Measurements from ENCODE around the gene VEGFB. TPM values are rescaled to one million over a fixed set of nuclear protein-coding genes. Genes with fewer than 3 reads are reported as not detected.

The VEGFB gene
- total RNA-seq, 4 donors from 2014 or later: 56.1 to 75.0 (median 65.5) TPM

DNA sequence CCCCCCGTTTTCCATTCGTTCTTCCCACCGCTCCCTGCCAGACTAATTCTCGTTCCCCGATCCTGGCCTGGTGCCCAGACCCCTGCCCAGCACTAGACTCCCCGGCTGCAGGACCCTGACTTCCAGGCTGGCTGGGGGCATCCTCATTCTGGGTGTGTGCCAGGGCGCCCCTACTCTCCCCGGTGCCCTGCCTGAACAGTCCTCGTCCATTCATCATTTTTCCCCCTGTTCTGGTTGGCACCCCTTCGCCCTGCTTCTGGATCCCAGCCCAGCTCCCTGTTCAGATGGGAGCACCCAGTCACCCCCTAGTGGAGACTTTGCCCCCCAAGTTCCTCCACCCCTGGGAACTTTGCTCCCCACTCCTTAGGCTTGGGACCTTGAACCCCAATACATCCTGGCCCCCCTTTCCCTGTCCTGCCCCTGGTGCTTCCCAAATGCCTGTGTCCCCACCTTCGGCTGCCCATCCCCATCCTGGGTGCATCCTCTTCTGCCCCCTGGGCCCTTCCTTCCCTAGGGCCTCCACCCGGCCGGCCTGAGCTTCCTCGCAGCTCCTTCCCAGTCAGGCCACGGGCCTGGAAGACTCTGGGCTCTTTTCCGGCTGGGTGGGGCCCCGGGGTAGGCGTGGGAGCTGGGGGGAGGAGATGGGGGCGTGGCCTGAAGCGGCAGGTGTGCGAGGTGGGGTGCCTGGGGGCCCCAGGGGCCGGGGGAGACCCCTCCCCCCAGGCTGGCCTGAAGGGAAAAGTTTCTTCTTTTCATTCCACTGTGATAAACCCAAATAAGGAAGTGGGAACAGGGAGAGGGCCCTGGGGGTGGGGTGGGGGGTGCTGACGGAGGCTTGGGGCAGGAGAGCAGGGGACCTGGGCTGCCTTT is 17.9 kb downstream of the VEGFB start:
- peaks cover 30% of the 10 kb centered on the region for H3K36me3 ChIP-seq
- no peaks in the 10 kb centered on the region for H3K9me3 ChIP-seq
- WGBS: under 1% methylated on average over 22 of the region's 23 CpGs
- H3K27ac ChIP-seq: no peak overlapping the region
- H3K4me1 ChIP-seq: peaks cover 39% of the 10 kb centered on the region
- no peaks in the 10 kb centered on the region for H3K27me3 ChIP-seq
- no peak for TF ChIP-seq POLR2A (IDR thresholded peaks at IDR 0.05)
- no peak for DNase-seq (ENCODE audit: low spot score in 2 of 2)
- H3K4me3 ChIP-seq: peak overlapping the region; percentile 85

DNA sequence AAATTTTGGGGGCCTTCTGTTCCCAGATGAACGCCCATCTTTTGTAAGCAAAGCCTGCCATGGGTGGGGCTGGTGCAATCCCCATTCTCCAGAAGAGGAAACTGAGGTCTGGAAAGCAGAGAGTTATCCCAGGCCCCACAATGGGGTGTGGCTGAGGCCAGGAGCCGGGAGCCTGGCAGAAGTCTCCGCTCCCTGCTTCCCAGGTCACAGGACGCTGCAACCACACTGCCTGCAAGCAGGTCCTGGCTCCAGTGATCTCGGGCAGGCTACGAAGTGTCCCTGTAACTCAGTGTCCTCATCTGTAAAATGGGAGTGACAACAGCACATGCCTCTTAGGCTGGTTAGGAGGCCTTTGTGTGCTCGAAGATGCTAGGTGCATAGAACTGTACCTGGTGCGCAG is 18.7 kb downstream of the VEGFB start:
- TF ChIP-seq EP300 (IDR thresholded peaks at IDR 0.05) (no peak), POLR2AphosphoS5 (IDR thresholded peaks at IDR 0.05) (no peak), CTCF (IDR thresholded peaks at IDR 0.05) (no peak)
- no peak overlapping the region for H3K27ac ChIP-seq
- no peak for DNase-seq (ENCODE audit: low spot score in 2 of 2)
- no peaks in the 10 kb centered on the region for H3K9me3 ChIP-seq
- H3K27me3 ChIP-seq: no peaks in the 10 kb centered on the region
- 100% methylated on average over 2 of the region's 8 CpGs for WGBS
- H3K4me1 ChIP-seq: peaks cover 33% of the 10 kb centered on the region
- H3K4me3 ChIP-seq: peak overlapping the region; percentile 85
- peaks cover 37% of the 10 kb centered on the region for H3K36me3 ChIP-seq

DNA sequence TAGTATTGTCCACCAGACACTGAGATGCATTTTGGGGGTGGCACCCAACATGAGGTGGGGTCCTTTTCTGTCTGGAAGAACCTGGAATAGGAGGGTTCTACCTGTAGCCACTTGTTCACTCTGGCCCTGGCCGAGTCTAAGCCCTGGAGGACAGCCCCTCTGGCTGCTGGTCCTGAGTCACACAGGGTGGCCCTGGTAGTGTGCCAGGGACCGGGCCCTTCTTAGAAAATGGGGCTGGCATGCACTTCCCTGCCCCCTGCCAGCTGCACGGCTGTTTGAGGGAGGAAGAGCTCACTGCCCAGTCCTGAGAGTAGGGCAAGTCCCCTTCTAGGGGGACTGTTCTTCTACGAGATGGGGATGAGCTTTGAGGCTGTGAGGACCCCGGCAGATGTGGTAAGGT is 19.1 kb downstream of the VEGFB start:
- Histone ChIP-seq H3K4me1 (peaks cover 33% of the 10 kb centered on the region), H3K27ac (no peak overlapping the region), H3K4me3 (no peak overlapping the region), H3K9me3 (no peaks in the 10 kb centered on the region), H3K27me3 (no peaks in the 10 kb centered on the region), H3K36me3 (peaks cover 41% of the 10 kb centered on the region)
- no peak for DNase-seq (ENCODE audit: low spot score in 2 of 2)
- TF ChIP-seq CTCF (IDR thresholded peaks at IDR 0.05) (no peak), POLR2A (IDR thresholded peaks at IDR 0.05) (no peak), EP300 (IDR thresholded peaks at IDR 0.05) (no peak), POLR2AphosphoS5 (IDR thresholded peaks at IDR 0.05) (no peak)
- WGBS: 52% methylated on average over 2 of the region's 5 CpGs

GRCh38 chr11:64254326-64254725 is 19.9 kb downstream of the VEGFB start:
- Histone ChIP-seq H3K9me3 (no peaks in the 10 kb centered on the region), H3K27ac (no peak overlapping the region), H3K4me3 (no peak overlapping the region), H3K4me1 (peaks cover 33% of the 10 kb centered on the region), H3K27me3 (no peaks in the 10 kb centered on the region), H3K36me3 (peaks cover 50% of the 10 kb centered on the region)
- 80% methylated on average over 1 of the region's 7 CpGs for WGBS
- no peak for TF ChIP-seq POLR2A (IDR thresholded peaks at IDR 0.05)
- TF ChIP-seq CTCF (IDR thresholded peaks at IDR 0.05): no peak
- no peak for DNase-seq (ENCODE audit: low spot score in 2 of 2)

DNA sequence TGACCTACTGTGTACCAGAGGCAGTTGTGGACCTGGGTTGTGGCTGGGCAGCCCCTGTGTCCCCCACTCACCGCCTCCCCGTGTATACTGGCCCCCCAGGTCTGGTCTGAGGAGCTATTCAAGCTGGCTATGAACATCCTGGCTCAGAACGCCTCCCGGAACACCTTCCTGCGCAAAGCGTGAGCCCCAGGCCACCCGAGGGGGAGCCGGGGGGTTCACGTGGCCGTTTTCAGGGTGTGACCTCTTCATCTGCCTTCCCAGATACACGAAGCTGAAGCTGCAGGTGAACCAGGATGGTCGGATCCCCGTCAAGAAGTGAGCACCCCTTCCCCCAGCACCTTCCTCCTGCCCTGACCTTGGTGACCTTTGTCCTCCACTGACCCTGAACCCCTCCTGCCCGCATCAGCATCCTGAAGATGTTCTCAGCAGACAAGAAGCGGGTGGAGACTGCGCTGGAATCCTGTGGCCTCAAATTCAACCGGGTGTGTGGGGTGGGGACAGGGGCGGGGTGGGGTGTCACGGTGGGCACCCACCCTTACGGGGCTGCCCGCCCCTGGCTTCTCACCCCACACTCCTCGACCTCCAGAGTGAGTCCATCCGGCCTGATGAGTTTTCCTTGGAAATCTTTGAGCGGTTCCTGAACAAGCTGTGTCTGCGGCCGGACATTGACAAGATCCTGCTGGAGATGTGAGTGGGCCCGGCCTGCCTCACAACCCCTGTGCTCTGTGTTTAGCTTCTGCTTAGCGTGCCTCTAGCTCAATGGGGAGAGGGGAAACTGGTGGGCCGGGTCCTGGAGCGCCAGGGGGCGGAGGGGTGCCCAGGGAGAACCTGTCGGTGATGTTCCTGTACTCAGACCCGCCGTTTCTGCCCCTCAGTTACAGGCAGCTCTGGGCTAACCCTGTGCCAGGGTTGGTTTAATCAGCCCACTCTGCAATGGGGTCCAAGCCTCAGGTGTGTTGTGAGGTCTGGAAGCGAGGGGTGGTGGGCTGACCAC is 21.0 kb downstream of the VEGFB start:
- H3K36me3 ChIP-seq: peaks cover 61% of the 10 kb centered on the region
- H3K9me3 ChIP-seq: no peaks in the 10 kb centered on the region
- DNase-seq (ENCODE audit: low spot score in 2 of 2): no peak
- WGBS: 91% methylated on average over 17 of the region's 35 CpGs
- no peak overlapping the region for H3K27ac ChIP-seq
- no peak overlapping the region for H3K4me3 ChIP-seq
- no peaks in the 10 kb centered on the region for H3K27me3 ChIP-seq
- TF ChIP-seq EP300 (IDR thresholded peaks at IDR 0.05): no peak
- H3K4me1 ChIP-seq: peaks cover 32% of the 10 kb centered on the region

DNA sequence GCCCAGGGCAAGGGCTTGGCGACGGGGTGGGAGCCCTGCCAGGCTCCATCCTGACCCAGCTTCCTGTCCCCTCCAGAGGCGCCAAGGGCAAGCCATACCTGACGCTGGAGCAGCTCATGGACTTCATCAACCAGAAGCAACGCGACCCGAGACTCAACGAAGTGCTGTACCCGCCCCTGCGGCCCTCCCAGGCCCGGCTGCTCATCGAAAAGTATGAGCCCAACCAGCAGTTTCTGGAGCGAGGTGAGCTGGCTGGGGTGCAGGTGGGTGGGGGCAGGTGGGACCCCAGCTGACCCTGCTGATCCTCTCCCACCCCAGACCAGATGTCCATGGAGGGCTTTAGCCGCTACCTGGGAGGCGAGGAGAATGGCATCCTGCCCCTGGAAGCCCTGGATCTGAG is 21.9 kb downstream of the VEGFB start:
- WGBS: 30% methylated on average over 2 of the region's 15 CpGs
- no peak for TF ChIP-seq POLR2AphosphoS5 (IDR thresholded peaks at IDR 0.05)
- no peak for TF ChIP-seq EP300 (IDR thresholded peaks at IDR 0.05)
- no peak for TF ChIP-seq POLR2A (IDR thresholded peaks at IDR 0.05)
- no peak for TF ChIP-seq CTCF (IDR thresholded peaks at IDR 0.05)
- peaks cover 66% of the 10 kb centered on the region for H3K36me3 ChIP-seq

More for the DNA sequence above, 21.9 kb downstream of the VEGFB start:
- H3K27ac ChIP-seq: no peak overlapping the region
- H3K4me1 ChIP-seq: peaks cover 24% of the 10 kb centered on the region
- H3K4me3 ChIP-seq: no peak overlapping the region
- DNase-seq (ENCODE audit: low spot score in 2 of 2): no peak
- H3K9me3 ChIP-seq: no peaks in the 10 kb centered on the region
- no peaks in the 10 kb centered on the region for H3K27me3 ChIP-seq
